ENCODE results near the gene ADCY2.
A peak's percentile ranks its signal among the peaks of the same experiment; 100 is the strongest.

The ADCY2 gene

DNA sequence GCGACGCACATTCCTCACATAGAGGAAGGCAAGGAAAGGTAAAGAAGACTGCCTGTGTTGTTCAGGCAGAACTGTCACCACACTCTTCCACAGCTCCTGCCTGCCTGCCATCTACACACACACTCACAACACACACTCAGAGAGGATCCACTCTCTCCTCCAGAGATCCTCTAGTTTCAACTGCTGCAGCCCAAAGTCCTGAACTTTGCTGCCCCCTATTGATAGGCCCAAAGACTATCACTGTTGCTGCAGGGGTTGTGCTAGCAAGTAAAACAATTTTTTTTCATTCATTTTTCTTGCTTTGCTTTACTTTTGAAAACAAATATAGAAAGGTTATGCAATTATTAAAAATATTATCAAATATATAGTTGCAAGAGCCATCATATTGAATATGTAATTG is 460.9 kb downstream of the ADCY2 start:
- Histone ChIP-seq H3K4me3 (ENCODE audit: low read length) (no peak overlapping the region), H3K79me2 (ENCODE audit: control insufficient read depth, low read length) (no peaks in the 10 kb centered on the region), H3K27me3 (ENCODE audit: control insufficient read depth, low read length) (no peaks in the 10 kb centered on the region), H3K4me2 (ENCODE audit: low read length) (no peak overlapping the region), H3K4me1 (ENCODE audit: control insufficient read depth, low read length) (no peaks in the 10 kb centered on the region), H3K9me3 (ENCODE audit: control insufficient read depth, insufficient read depth, low read length) (no peaks in the 10 kb centered on the region), H3F3A (ENCODE audit: control insufficient read depth, insufficient read depth) (no peaks in the 10 kb centered on the region), H3K36me3 (ENCODE audit: control insufficient read depth, low read length) (peaks cover 39% of the 10 kb centered on the region), H4K20me1 (ENCODE audit: control insufficient read depth, insufficient read depth, low read depth, low read length) (no peaks in the 10 kb centered on the region), H3K27ac (ENCODE audit: low read depth, low read length) (no peak overlapping the region), H3K9me2 (replicated peaks; ENCODE audit: control insufficient read depth, low read length) (no peaks in the 10 kb centered on the region)
- no peak for TF ChIP-seq EZH2phosphoT487 (IDR thresholded peaks at IDR 0.05; ENCODE audit: borderline replicate concordance, low read length)
- TF ChIP-seq CTCF (IDR thresholded peaks at IDR 0.05; ENCODE audit: low read depth, low read length, poor library complexity, severe bottlenecking), result peak; percentile 47

DNA sequence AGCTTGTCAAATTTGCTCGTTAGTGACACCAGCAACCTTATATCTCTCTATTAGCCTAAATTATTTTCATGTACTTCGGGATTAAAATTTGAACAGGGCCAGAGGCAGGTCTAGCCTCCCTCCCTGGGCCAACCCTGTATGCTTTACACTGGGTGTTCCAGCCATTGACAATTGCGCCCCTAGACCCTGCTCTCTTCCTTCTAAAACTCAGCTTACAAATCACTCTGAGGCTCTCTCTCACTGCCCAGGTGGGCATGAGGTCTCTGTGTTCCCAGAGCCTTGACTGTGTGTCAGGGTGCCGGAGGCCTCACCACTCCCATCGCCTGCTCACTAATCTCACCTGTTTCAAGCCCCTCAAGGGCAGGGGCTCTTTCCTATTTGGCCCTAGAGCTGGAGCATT is 461.4 kb downstream of the ADCY2 start:
- no peaks in the 10 kb centered on the region for H4K20me1 ChIP-seq (ENCODE audit: control insufficient read depth, insufficient read depth, low read depth, low read length)
- H3K36me3 ChIP-seq (ENCODE audit: control insufficient read depth, low read length), result peaks cover 44% of the 10 kb centered on the region
- H3K4me3 ChIP-seq (ENCODE audit: low read length), result no peak overlapping the region

GRCh38 chr5:7857926-7858632 is 462.1 kb downstream of the ADCY2 start:
- H3K4me3 ChIP-seq (ENCODE audit: low read length), result no peak overlapping the region
- no peaks in the 10 kb centered on the region for H3K9me3 ChIP-seq (ENCODE audit: control insufficient read depth, insufficient read depth, low read length)
- TF ChIP-seq CTCF (IDR thresholded peaks at IDR 0.05; ENCODE audit: low read depth, low read length, poor library complexity, severe bottlenecking) (no peak), EZH2phosphoT487 (IDR thresholded peaks at IDR 0.05; ENCODE audit: borderline replicate concordance, low read length) (no peak)
- H3K27ac ChIP-seq (ENCODE audit: low read depth, low read length), result no peak overlapping the region
- no peaks in the 10 kb centered on the region for H4K20me1 ChIP-seq (ENCODE audit: control insufficient read depth, insufficient read depth, low read depth, low read length)
- peaks cover 51% of the 10 kb centered on the region for H3K36me3 ChIP-seq (ENCODE audit: control insufficient read depth, low read length)
- no peaks in the 10 kb centered on the region for H3K27me3 ChIP-seq (ENCODE audit: control insufficient read depth, low read length)
- H3F3A ChIP-seq (ENCODE audit: control insufficient read depth, insufficient read depth), result no peaks in the 10 kb centered on the region
- no peak overlapping the region for H3K4me2 ChIP-seq (ENCODE audit: low read length)
- no peaks in the 10 kb centered on the region for H3K9me2 ChIP-seq (replicated peaks; ENCODE audit: control insufficient read depth, low read length)
- H3K4me1 ChIP-seq (ENCODE audit: control insufficient read depth, low read length), result no peaks in the 10 kb centered on the region
- H3K79me2 ChIP-seq (ENCODE audit: control insufficient read depth, low read length), result no peaks in the 10 kb centered on the region

More for the DNA sequence above, 461.4 kb downstream of the ADCY2 start:
- Histone ChIP-seq H3K27me3 (ENCODE audit: control insufficient read depth, low read length) (no peaks in the 10 kb centered on the region), H3F3A (ENCODE audit: control insufficient read depth, insufficient read depth) (no peaks in the 10 kb centered on the region), H3K4me1 (ENCODE audit: control insufficient read depth, low read length) (no peaks in the 10 kb centered on the region), H3K9me2 (replicated peaks; ENCODE audit: control insufficient read depth, low read length) (no peaks in the 10 kb centered on the region), H3K9me3 (ENCODE audit: control insufficient read depth, insufficient read depth, low read length) (no peaks in the 10 kb centered on the region), H3K27ac (ENCODE audit: low read depth, low read length) (no peak overlapping the region), H3K79me2 (ENCODE audit: control insufficient read depth, low read length) (no peaks in the 10 kb centered on the region), H3K4me2 (ENCODE audit: low read length) (no peak overlapping the region)
- no peak for TF ChIP-seq CTCF (IDR thresholded peaks at IDR 0.05; ENCODE audit: low read depth, low read length, poor library complexity, severe bottlenecking)
- TF ChIP-seq EZH2phosphoT487 (IDR thresholded peaks at IDR 0.05; ENCODE audit: borderline replicate concordance, low read length), result no peak

Data from DOHH2 (cell line).